Keratinocyte (primary cell): ENCODE data around the gene OSBPL8. TPM values are rescaled to one million over a fixed set of nuclear protein-coding genes. Genes with fewer than 3 reads are reported as not detected.
A peak's percentile ranks its signal among the peaks of the same experiment; 100 is the strongest.

ENCODE experiments used
- DNase-seq: peaks from one replicate; pipeline ENCODE4 v3.0.0-alpha.2; 2011; ENCODE audit warnings: low read depth, missing footprints, low spot score
- FAIRE-seq: peaks from 2 replicates; lab custom pipeline; 2011; peaks lifted over from hg19 to GRCh38; lab: Jason Lieb, UNC
- H2AFZ ChIP-seq: 2 replicates; pipeline ENCODE4 v1.6.0; 2012; ENCODE audit warnings: low read length, control low read depth, inconsistent platforms; ENCODE audit not compliant: control insufficient read depth
- H3K27ac ChIP-seq: 2 replicates; pipeline ENCODE4 v1.5.1; 2011; ENCODE audit warnings: low read length; ENCODE audit not compliant: control insufficient read depth, insufficient read depth
- H3K27me3 ChIP-seq: 3 replicates; pipeline ENCODE4 v1.6.0; 2011; ENCODE audit warnings: low read length; ENCODE audit not compliant: control insufficient read depth, insufficient read depth; ENCODE audit errors: extremely low read depth
- H3K36me3 ChIP-seq, 2 experiments: 2 replicates in 1 of 2; 3 replicates in 1 of 2; pipeline ENCODE4 v1.5.1; 2011; ENCODE audit warnings: low read length in 2 of 2, mild to moderate bottlenecking in 1 of 2; ENCODE audit not compliant: control insufficient read depth in 2 of 2, insufficient read depth in 2 of 2; ENCODE audit errors: extremely low read depth in 1 of 2
- H3K4me1 ChIP-seq: 3 replicates; pipeline ENCODE4 v1.5.1; 2011; ENCODE audit warnings: low read length; ENCODE audit not compliant: control insufficient read depth, insufficient read depth; ENCODE audit errors: extremely low read depth
- H3K4me2 ChIP-seq: 3 replicates; pipeline ENCODE4 v1.6.0; 2011; ENCODE audit warnings: low read depth, low read length; ENCODE audit not compliant: control insufficient read depth, insufficient read depth; ENCODE audit errors: extremely low read depth
- H3K4me3 ChIP-seq, 3 experiments: fragments of 200-600 bp in 1 of 3; sonication (generic) in 1 of 3; 2 replicates in 2 of 3; 3 replicates in 1 of 3; pipeline ENCODE4 v1.5.1; 2011 to 2016; ENCODE audit warnings: low read length in 3 of 3, mild to moderate bottlenecking in 3 of 3, control low read depth in 2 of 3, inconsistent platforms in 1 of 3, low read depth in 1 of 3, mixed read lengths in 1 of 3, mixed run types in 1 of 3, moderate library complexity in 1 of 3; ENCODE audit not compliant: control insufficient read depth in 2 of 3, insufficient read depth in 2 of 3; ENCODE audit errors: extremely low read depth in 1 of 3
- H3K79me2 ChIP-seq: 2 replicates; pipeline ENCODE4 v1.6.0; 2012; ENCODE audit warnings: low read length; ENCODE audit not compliant: control insufficient read depth, insufficient read depth
- H3K9ac ChIP-seq: 3 replicates; pipeline ENCODE4 v1.6.0; 2011; ENCODE audit warnings: low read length; ENCODE audit not compliant: control insufficient read depth, insufficient read depth; ENCODE audit errors: extremely low read depth
- H3K9me1 ChIP-seq: 3 replicates; pipeline ENCODE4 v1.6.0; 2011; ENCODE audit warnings: low read length; ENCODE audit not compliant: control insufficient read depth, insufficient read depth; ENCODE audit errors: extremely low read depth
- H3K9me3 ChIP-seq: 2 replicates; pipeline ENCODE4 v1.5.1; 2012; ENCODE audit warnings: low read depth, low read length; ENCODE audit not compliant: control insufficient read depth
- H4K20me1 ChIP-seq: 3 replicates; pipeline ENCODE4 v1.6.0; 2011; ENCODE audit warnings: low read length; ENCODE audit not compliant: control insufficient read depth, insufficient read depth; ENCODE audit errors: extremely low read depth
- CTCF ChIP-seq, 3 experiments: IDR thresholded peaks in 1 of 3; conservative IDR thresholded peaks in 1 of 3; optimal IDR thresholded peaks in 1 of 3; 2 replicates in 2 of 3; 3 replicates in 1 of 3; pipeline versions ENCODE3 to v1.5.1; 2011; ENCODE audit warnings: low read length in 3 of 3, mild to moderate bottlenecking in 3 of 3, moderate library complexity in 2 of 3, control low read depth in 1 of 3, inconsistent platforms in 1 of 3; ENCODE audit not compliant: insufficient read depth in 2 of 3; ENCODE audit errors: extremely low read depth in 1 of 3
- EZH2 ChIP-seq: IDR thresholded peaks from one replicate; pipeline ENCODE4 v1.6.1; 2012; ENCODE audit warnings: inconsistent platforms, mild to moderate bottlenecking, low read length, moderate library complexity
- dilution Hi-C: fragments of 300-500 bp; cut with MboI; formaldehyde crosslinking; loops from one replicate; pipeline ENCODE4 v1.7.0; 2020; ENCODE audit warnings: low sequenced_read_pairs; ENCODE audit not compliant: extremely low pct_ligation_motif_present
- polyA plus RNA-seq, 5 experiments: library from polyadenylated mRNA; depleted of rRNA in 3 of 5; stranded (reverse) in 3 of 5; stranded (forward) in 1 of 5; unstranded in 1 of 5; fragments of >200 nt; gene quantifications; 1 replicate in 1 of 5; 2 replicates in 3 of 5; 3 replicates in 1 of 5; pipeline versions ENCODE4 v1.2.1 to v1.2.3, GENCODE V29; 2011 to 2012; ENCODE audit warnings: missing spikeins in 2 of 5, low read depth in 1 of 5, low replicate concordance in 1 of 5

The OSBPL8 gene
- polyA plus RNA-seq, 1 donor (not counting 4 experiments of a cell fraction or from before 2014, with no cell fraction given) = 33.7 TPM

- Histone ChIP-seq H3K9me3 (no peaks in the 10 kb centered on the region), H3K4me1 (peaks cover 19% of the 10 kb centered on the region), H3K9ac (peak overlapping the region; percentile 85), H3K4me3 (peak overlapping the region; percentile 77 to 88 (median 78)), H3K4me2 (peak overlapping the region; percentile 74), H2AFZ (no peak overlapping the region), H3K27ac (peak overlapping the region; percentile 79), H4K20me1 (no peaks in the 10 kb centered on the region), H3K27me3 (no peaks in the 10 kb centered on the region), H3K36me3 (no peaks in the 10 kb centered on the region), H3K79me2 (peaks cover 17% of the 10 kb centered on the region), H3K9me1 (no peaks in the 10 kb centered on the region)
- TF ChIP-seq EZH2 (no peak), CTCF (optimal IDR thresholded peaks at IDR 0.05 in 1 of 3, IDR thresholded peaks at IDR 0.05 in 1 of 3, conservative IDR thresholded peaks at IDR 0.05 in 1 of 3; ENCODE audit: extremely low read depth in 1 of 3, insufficient read depth in 2 of 3, low read length in 3 of 3) (peak; percentile 33 to 67 (median 43))
- dilution Hi-C loops = no loop called here
- peak; percentile 86 for FAIRE-seq
- DNase-seq = no peak
Observed at GRCh38 chr12:76346798-76347420, 212.7 kb downstream of the OSBPL8 start.

- Histone ChIP-seq H3K36me3 (no peaks in the 10 kb centered on the region), H3K9me3 (no peaks in the 10 kb centered on the region), H3K4me3 (no peak overlapping the region), H3K79me2 (peaks cover 17% of the 10 kb centered on the region), H3K4me2 (peak overlapping the region; percentile 74), H4K20me1 (no peaks in the 10 kb centered on the region), H3K27me3 (no peaks in the 10 kb centered on the region), H3K9ac (no peak overlapping the region), H3K9me1 (no peaks in the 10 kb centered on the region), H3K4me1 (peaks cover 25% of the 10 kb centered on the region), H3K27ac (no peak overlapping the region), H2AFZ (no peak overlapping the region)
- TF ChIP-seq CTCF (optimal IDR thresholded peaks at IDR 0.05 in 1 of 3, IDR thresholded peaks at IDR 0.05 in 1 of 3, conservative IDR thresholded peaks at IDR 0.05 in 1 of 3; ENCODE audit: extremely low read depth in 1 of 3, insufficient read depth in 2 of 3, low read length in 3 of 3) = no peak
- no peak for TF ChIP-seq EZH2
- FAIRE-seq (no peak), DNase-seq (no peak)
- dilution Hi-C loops = no loop called here
Observed at GRCh38 chr12:76346236-76346635, 213.3 kb downstream of the OSBPL8 start.
